Measurements from ENCODE around the gene BRIX1. TPM values are rescaled to one million over a fixed set of nuclear protein-coding genes. Genes with fewer than 3 reads are reported as not detected.

The BRIX1 gene
- total RNA-seq (2022; extraction: Qiagen RNA extraction) = 47.2 to 54.1 TPM (median 53.6 TPM) in 5 replicates

GRCh38 chr5:34915139-34915855 is at the start of gene BRIX1, which contains the start of gene RAD1:
Gene BRIX1, plus strand, starts transcription at chr5:34915711. Its CDS starts 28 bp downstream, at chr5:34915739.
Gene RAD1, minus strand, starts transcription at chr5:34915504. Its CDS starts 612 bp downstream, at chr5:34914892.

GRCh38 chr5:34929134-34929719 is 13.7 kb downstream of the BRIX1 start, which contains the start of gene DNAJC21:
Gene DNAJC21, plus strand, starts transcription at chr5:34929559. Its CDS starts 261 bp downstream, at chr5:34929820.

Other genes starting within 250 kb of the BRIX1 start
- gene TTC23L, start 76.5 kb upstream of the BRIX1 start, total RNA-seq (2022; extraction: Qiagen RNA extraction) = not detected in 5 replicates
- gene RAD1, start 207 bp upstream of the BRIX1 start, total RNA-seq (2022; extraction: Qiagen RNA extraction) = 28.1 to 36.3 TPM (median 33.6 TPM) in 5 replicates
- 23.5 to 25.9 TPM (median 25.2 TPM) in 5 replicates for gene DNAJC21, start 13.8 kb downstream of the BRIX1 start, total RNA-seq (2022; extraction: Qiagen RNA extraction)
- gene AGXT2, start 132.2 kb downstream of the BRIX1 start, total RNA-seq (2022; extraction: Qiagen RNA extraction) = not detected in 5 replicates